HFFc6 (cell line): ENCODE data around the gene KIAA1217. TPM values are rescaled to one million over a fixed set of nuclear protein-coding genes. Genes with fewer than 3 reads are reported as not detected.

ENCODE experiments used
- DNase-seq: peaks from one replicate; pipeline ENCODE4 v3.0.0-alpha.2; 2018
- H3K27ac Mint-ChIP-seq: 2 replicates; pipeline ENCODE4 v1.8.0; 2020; ENCODE audit warnings: mild to moderate bottlenecking, mixed read lengths
- H3K27me3 Mint-ChIP-seq: 2 replicates; pipeline ENCODE4 v1.8.0; 2021; ENCODE audit warnings: mild to moderate bottlenecking, moderate library complexity, mixed read lengths; ENCODE audit not compliant: insufficient read depth
- H3K36me3 Mint-ChIP-seq: 2 replicates; pipeline ENCODE4 v1.8.0; 2021; ENCODE audit warnings: low read depth, mixed read lengths
- H3K4me1 Mint-ChIP-seq: 2 replicates; pipeline ENCODE4 v1.8.0; 2020; ENCODE audit warnings: low read depth, mixed read lengths
- H3K4me3 Mint-ChIP-seq: 2 replicates; pipeline ENCODE4 v1.8.0; 2020; ENCODE audit warnings: mild to moderate bottlenecking, moderate library complexity, mixed read lengths
- H3K9me3 Mint-ChIP-seq: 2 replicates; pipeline ENCODE4 v1.8.0; 2020; ENCODE audit warnings: mild to moderate bottlenecking, mixed read lengths
- CTCF ChIP-seq: fragments of 200-600 bp; sonication (generic); IDR thresholded peaks from 2 replicates; pipeline ENCODE4 v1.5.0; 2021; ENCODE audit warnings: antibody characterized with exemption, mild to moderate bottlenecking
- total RNA-seq, 6 experiments: library from RNA; stranded (reverse); fragmentation: NEBNext Ultra II Directional; extraction: Animal tissue kit (Norgen Biotek cat#: 25700); gene quantifications; 2 replicates in 1 of 6; 3 replicates in 5 of 6; pipeline ENCODE4 v1.2.3, GENCODE V29; 2021

Gene KIAA1217
- total RNA-seq, 6 experiments from 2014 or later, result 1.3 to 2.1 (median 2.0) TPM

- no peak for TF ChIP-seq CTCF
- Mint-ChIP-seq H3K4me3 (no peak overlapping the region), H3K27ac (no peak overlapping the region), H3K27me3 (no peaks in the 10 kb centered on the region; the same call in none of the 2 replicates), H3K4me1 (peaks cover 60% of the 10 kb centered on the region), H3K9me3 (no peaks in the 10 kb centered on the region), H3K36me3 (no peaks in the 10 kb centered on the region)
- DNase-seq, result no peak
These were observed 250.9 kb downstream of the KIAA1217 start for GRCh38 chr10:24459836-24460235.

- no peak for DNase-seq
- H3K36me3 Mint-ChIP-seq, result no peaks in the 10 kb centered on the region
- no peak for TF ChIP-seq CTCF
- no peaks in the 10 kb centered on the region; the same call in none of the 2 replicates for H3K27me3 Mint-ChIP-seq
- H3K4me1 Mint-ChIP-seq, result peaks cover 63% of the 10 kb centered on the region
- peak overlapping the region; percentile 90; the same call in 1 of the 2 replicates for H3K27ac Mint-ChIP-seq
- H3K4me3 Mint-ChIP-seq, result no peak overlapping the region; the same call in 1 of the 2 replicates
- H3K9me3 Mint-ChIP-seq, result no peaks in the 10 kb centered on the region
These were observed 253.4 kb downstream of the KIAA1217 start for GRCh38 chr10:24462291-24462813.

- Mint-ChIP-seq H3K4me3 (peak overlapping the region; percentile 43), H3K9me3 (no peaks in the 10 kb centered on the region), H3K27ac (peak overlapping the region; percentile 90), H3K4me1 (peaks cover 62% of the 10 kb centered on the region), H3K27me3 (no peaks in the 10 kb centered on the region; the same call in none of the 2 replicates), H3K36me3 (no peaks in the 10 kb centered on the region)
- TF ChIP-seq CTCF, result peak; percentile 57
- no peak for DNase-seq
These were observed 254.1 kb downstream of the KIAA1217 start for GRCh38 chr10:24462889-24463552.

- no peaks in the 10 kb centered on the region for H3K36me3 Mint-ChIP-seq
- peak; percentile 95 for DNase-seq
- peak overlapping the region; percentile 43 for H3K4me3 Mint-ChIP-seq
- H3K4me1 Mint-ChIP-seq, result peaks cover 61% of the 10 kb centered on the region
- H3K27me3 Mint-ChIP-seq, result no peaks in the 10 kb centered on the region; the same call in none of the 2 replicates
- TF ChIP-seq CTCF, result no peak
- H3K9me3 Mint-ChIP-seq, result no peaks in the 10 kb centered on the region
- peak overlapping the region; percentile 90 for H3K27ac Mint-ChIP-seq
These were observed 254.9 kb downstream of the KIAA1217 start for GRCh38 chr10:24463611-24464426.

GRCh38 chr10:24465124-24465874 is 256.4 kb downstream of the KIAA1217 start:
- no peaks in the 10 kb centered on the region for H3K9me3 Mint-ChIP-seq
- DNase-seq, result peak; percentile 56
- H3K27me3 Mint-ChIP-seq, result peaks cover under 1% of the 10 kb centered on the region
- peak overlapping the region; percentile 90 for H3K27ac Mint-ChIP-seq
- H3K36me3 Mint-ChIP-seq, result no peaks in the 10 kb centered on the region
- H3K4me3 Mint-ChIP-seq, result peak overlapping the region; percentile 85
- peaks cover 66% of the 10 kb centered on the region for H3K4me1 Mint-ChIP-seq
- TF ChIP-seq CTCF, result no peak
